ENCODE results near the gene P2RX1.

Gene P2RX1

DNA sequence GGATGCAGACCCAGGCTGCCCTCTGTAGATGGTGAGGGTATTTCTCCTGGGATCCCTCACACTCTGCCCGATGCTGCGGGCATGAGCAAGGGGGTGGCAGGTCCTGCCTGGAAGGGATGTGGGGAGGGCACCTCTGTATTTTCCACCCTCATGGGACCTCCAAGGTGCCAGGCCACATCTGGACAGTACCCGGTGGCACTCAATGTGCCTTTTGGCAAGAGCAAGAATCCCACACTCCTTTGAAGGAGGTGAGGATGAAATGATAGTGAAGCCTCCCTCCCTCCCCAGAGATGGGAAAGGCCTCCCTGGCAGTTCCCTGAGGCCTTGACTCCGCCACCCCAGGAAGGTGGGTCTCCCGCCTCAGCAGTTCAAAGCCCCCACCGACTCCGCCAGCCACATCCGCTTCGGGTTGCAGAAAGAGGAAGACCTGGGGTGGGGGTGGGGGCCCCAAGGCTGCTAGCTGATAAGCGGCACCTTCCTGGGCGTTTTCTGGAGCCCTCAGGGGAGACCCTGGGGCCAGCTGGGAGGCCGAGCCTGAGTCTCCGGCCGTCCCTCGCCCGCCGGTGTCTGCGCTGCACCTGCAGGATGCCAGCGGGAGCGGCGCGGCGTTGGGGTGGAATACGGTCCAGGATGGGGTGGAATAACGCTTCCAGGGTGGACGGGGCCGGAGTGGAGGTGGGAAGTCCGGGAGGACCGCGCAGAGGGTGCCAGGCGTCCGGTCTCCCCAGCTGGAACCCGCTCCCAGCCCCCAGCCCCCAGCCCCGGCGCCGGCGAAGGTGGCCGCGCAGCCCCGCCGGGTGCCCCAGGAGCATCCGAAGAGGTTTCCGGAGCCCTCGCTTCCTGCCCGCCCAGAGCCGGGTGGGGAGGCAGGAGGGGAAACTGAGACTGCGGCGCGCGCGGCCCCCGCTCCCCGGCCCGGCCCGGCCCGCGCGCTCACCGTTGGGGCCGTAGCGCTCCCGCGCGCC is 47.3 kb upstream of the P2RX1 start:
- H3K36me3 ChIP-seq (ENCODE audit: control insufficient read depth, low read length), result peaks cover 46% of the 10 kb centered on the region
- peaks cover 71% of the 10 kb centered on the region for H3K4me1 ChIP-seq (ENCODE audit: control insufficient read depth, low read length)
- peaks cover 24% of the 10 kb centered on the region for H3F3A ChIP-seq (ENCODE audit: control insufficient read depth, insufficient read depth)
- TF ChIP-seq, protein P1, sequence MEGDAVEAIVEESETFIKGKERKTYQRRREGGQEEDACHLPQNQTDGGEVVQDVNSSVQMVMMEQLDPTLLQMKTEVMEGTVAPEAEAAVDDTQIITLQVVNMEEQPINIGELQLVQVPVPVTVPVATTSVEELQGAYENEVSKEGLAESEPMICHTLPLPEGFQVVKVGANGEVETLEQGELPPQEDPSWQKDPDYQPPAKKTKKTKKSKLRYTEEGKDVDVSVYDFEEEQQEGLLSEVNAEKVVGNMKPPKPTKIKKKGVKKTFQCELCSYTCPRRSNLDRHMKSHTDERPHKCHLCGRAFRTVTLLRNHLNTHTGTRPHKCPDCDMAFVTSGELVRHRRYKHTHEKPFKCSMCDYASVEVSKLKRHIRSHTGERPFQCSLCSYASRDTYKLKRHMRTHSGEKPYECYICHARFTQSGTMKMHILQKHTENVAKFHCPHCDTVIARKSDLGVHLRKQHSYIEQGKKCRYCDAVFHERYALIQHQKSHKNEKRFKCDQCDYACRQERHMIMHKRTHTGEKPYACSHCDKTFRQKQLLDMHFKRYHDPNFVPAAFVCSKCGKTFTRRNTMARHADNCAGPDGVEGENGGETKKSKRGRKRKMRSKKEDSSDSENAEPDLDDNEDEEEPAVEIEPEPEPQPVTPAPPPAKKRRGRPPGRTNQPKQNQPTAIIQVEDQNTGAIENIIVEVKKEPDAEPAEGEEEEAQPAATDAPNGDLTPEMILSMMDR (IDR thresholded peaks at IDR 0.05; ENCODE audit: low read depth, low read length, poor library complexity, severe bottlenecking), result no peak
- no peak for TF ChIP-seq EZH2phosphoT487 (IDR thresholded peaks at IDR 0.05; ENCODE audit: borderline replicate concordance, low read length)
- no peaks in the 10 kb centered on the region for H3K27me3 ChIP-seq (ENCODE audit: control insufficient read depth, low read length)
- H3K9me2 ChIP-seq (replicated peaks; ENCODE audit: control insufficient read depth, low read length), result no peaks in the 10 kb centered on the region
- no peaks in the 10 kb centered on the region for H3K9me3 ChIP-seq (ENCODE audit: control insufficient read depth, insufficient read depth, low read length)
- peak overlapping the region; percentile 99 for H3K27ac ChIP-seq (ENCODE audit: low read depth, low read length)
- H4K20me1 ChIP-seq (ENCODE audit: control insufficient read depth, insufficient read depth, low read depth, low read length), result peaks cover 25% of the 10 kb centered on the region
- peak overlapping the region; percentile 100 for H3K4me2 ChIP-seq (ENCODE audit: low read length)
- peak overlapping the region; percentile 98 for H3K4me3 ChIP-seq (ENCODE audit: low read length)
- H3K79me2 ChIP-seq (ENCODE audit: control insufficient read depth, low read length), result peaks cover 55% of the 10 kb centered on the region

DNA sequence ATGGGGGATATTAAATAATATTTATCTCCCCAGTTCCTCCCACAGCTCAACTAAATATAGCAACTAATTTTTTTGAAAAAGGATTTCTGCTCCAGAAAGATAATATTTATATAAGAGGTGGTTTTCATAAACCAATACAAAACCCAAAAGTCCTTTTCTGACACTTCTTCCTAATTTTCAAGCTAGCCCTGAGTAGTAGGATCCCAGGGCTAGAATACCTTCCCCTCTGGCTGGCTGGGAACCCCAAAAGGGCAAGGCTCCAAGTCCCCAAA is 46.6 kb upstream of the P2RX1 start:
- peaks cover 61% of the 10 kb centered on the region for H3K79me2 ChIP-seq (ENCODE audit: control insufficient read depth, low read length)
- peaks cover 24% of the 10 kb centered on the region for H3F3A ChIP-seq (ENCODE audit: control insufficient read depth, insufficient read depth)
- H4K20me1 ChIP-seq (ENCODE audit: control insufficient read depth, insufficient read depth, low read depth, low read length), result peaks cover 30% of the 10 kb centered on the region
- peak overlapping the region; percentile 99 for H3K27ac ChIP-seq (ENCODE audit: low read depth, low read length)
- H3K36me3 ChIP-seq (ENCODE audit: control insufficient read depth, low read length), result peaks cover 52% of the 10 kb centered on the region
- peak overlapping the region; percentile 98 for H3K4me3 ChIP-seq (ENCODE audit: low read length)
- no peaks in the 10 kb centered on the region for H3K27me3 ChIP-seq (ENCODE audit: control insufficient read depth, low read length)
- H3K9me2 ChIP-seq (replicated peaks; ENCODE audit: control insufficient read depth, low read length), result no peaks in the 10 kb centered on the region
- TF ChIP-seq, protein P1 (IDR thresholded peaks at IDR 0.05; ENCODE audit: low read depth, low read length, poor library complexity, severe bottlenecking), result no peak
- no peak for TF ChIP-seq EZH2phosphoT487 (IDR thresholded peaks at IDR 0.05; ENCODE audit: borderline replicate concordance, low read length)
- H3K9me3 ChIP-seq (ENCODE audit: control insufficient read depth, insufficient read depth, low read length), result no peaks in the 10 kb centered on the region
- H3K4me1 ChIP-seq (ENCODE audit: control insufficient read depth, low read length), result peaks cover 71% of the 10 kb centered on the region
- peak overlapping the region; percentile 100 for H3K4me2 ChIP-seq (ENCODE audit: low read length)

DNA sequence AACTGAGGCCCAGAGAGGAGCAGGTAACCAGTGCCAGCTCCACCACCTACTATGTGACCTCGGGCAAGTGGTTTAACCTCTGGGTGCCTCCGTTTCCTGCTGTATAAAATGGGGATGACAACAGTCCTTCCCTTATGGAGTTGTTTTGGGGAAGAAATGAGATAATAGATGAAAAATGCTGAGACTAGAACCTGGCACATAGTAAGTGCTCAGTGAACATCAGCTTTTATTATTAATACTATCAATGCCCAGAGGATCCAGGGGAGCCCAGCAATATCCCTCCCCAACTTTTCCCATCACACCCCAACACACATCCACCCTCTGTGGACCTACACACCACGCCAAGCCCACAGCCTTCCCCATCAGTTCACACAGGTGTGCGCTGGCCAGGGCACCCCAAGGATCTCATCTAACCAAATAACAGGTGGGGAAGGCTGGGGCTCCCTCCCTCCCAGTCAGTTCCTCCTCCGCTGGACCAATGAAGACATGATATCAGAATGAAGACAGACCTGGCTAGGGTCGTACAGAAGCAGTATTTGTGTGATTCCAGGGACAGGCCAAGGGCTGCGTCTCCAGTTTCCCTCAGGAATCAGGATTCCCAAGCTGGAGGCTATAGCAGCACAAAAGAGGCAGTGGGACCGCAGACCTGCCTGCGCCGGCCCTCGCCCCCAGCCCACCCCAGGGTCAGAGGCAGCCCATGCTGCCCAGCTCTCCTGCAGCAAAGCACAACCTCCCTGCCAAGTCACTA is 46.1 kb upstream of the P2RX1 start:
- TF ChIP-seq, protein P1 (IDR thresholded peaks at IDR 0.05; ENCODE audit: low read depth, low read length, poor library complexity, severe bottlenecking), result no peak
- TF ChIP-seq EZH2phosphoT487 (IDR thresholded peaks at IDR 0.05; ENCODE audit: borderline replicate concordance, low read length), result no peak
- Histone ChIP-seq H3K4me3 (ENCODE audit: low read length) (peak overlapping the region; percentile 98), H3K27me3 (ENCODE audit: control insufficient read depth, low read length) (no peaks in the 10 kb centered on the region), H3K4me2 (ENCODE audit: low read length) (peak overlapping the region; percentile 100), H3K9me3 (ENCODE audit: control insufficient read depth, insufficient read depth, low read length) (no peaks in the 10 kb centered on the region), H4K20me1 (ENCODE audit: control insufficient read depth, insufficient read depth, low read depth, low read length) (peaks cover 35% of the 10 kb centered on the region), H3K9me2 (replicated peaks; ENCODE audit: control insufficient read depth, low read length) (no peaks in the 10 kb centered on the region), H3F3A (ENCODE audit: control insufficient read depth, insufficient read depth) (peaks cover 24% of the 10 kb centered on the region), H3K79me2 (ENCODE audit: control insufficient read depth, low read length) (peaks cover 66% of the 10 kb centered on the region), H3K36me3 (ENCODE audit: control insufficient read depth, low read length) (peaks cover 57% of the 10 kb centered on the region), H3K27ac (ENCODE audit: low read depth, low read length) (peak overlapping the region; percentile 99), H3K4me1 (ENCODE audit: control insufficient read depth, low read length) (peaks cover 71% of the 10 kb centered on the region)

All from DOHH2 (cell line).